UCSD-AML1 (cell line): ENCODE results near the gene NFKBIZ.
"Not testable (repeated sequence)": the region's sequence is repeated elsewhere in the genome, so short reads cannot be mapped to it uniquely, and the experiment has no call there.

Source experiments
- DNase-seq: peaks from one replicate; lab custom pipeline; 2025; ENCODE audit not compliant: unreplicated experiment; lab: John Stamatoyannopoulos, UW

Gene NFKBIZ

GRCh38 chr3:101850246-101851051 lies 1.1 kb downstream of the NFKBIZ start:
- DNase-seq, result peak; percentile 54

GRCh38 chr3:101851072-101851770 lies 1.9 kb downstream of the NFKBIZ start:
- no peak for DNase-seq

- no peak for DNase-seq
Measured at GRCh38 chr3:101851850-101852714, 2.8 kb downstream of the NFKBIZ start.

GRCh38 chr3:101852983-101853840 lies 3.9 kb downstream of the NFKBIZ start:
- DNase-seq, result no peak

- no peak for DNase-seq
Measured at GRCh38 chr3:101853982-101854381, 4.7 kb downstream of the NFKBIZ start.

- no peak for DNase-seq
Measured at GRCh38 chr3:101854608-101855304, 5.4 kb downstream of the NFKBIZ start.

GRCh38 chr3:101857301-101857741 lies 8.0 kb downstream of the NFKBIZ start:
- no peak for DNase-seq

- no peak for DNase-seq
Measured at GRCh38 chr3:101858464-101859030, 9.2 kb downstream of the NFKBIZ start.

GRCh38 chr3:101859882-101860448 lies 10.7 kb downstream of the NFKBIZ start:
- DNase-seq, result no peak

GRCh38 chr3:101861212-101861788 lies 12.0 kb downstream of the NFKBIZ start:
- no peak for DNase-seq

GRCh38 chr3:101861789-101862415 lies 12.6 kb downstream of the NFKBIZ start:
- DNase-seq, result no peak

GRCh38 chr3:101862416-101863165 lies 13.3 kb downstream of the NFKBIZ start:
- no peak for DNase-seq

GRCh38 chr3:101864926-101865325 lies 15.6 kb downstream of the NFKBIZ start:
- not testable (repeated sequence) for DNase-seq

- DNase-seq, result no peak
Measured at GRCh38 chr3:101865751-101866509, 16.6 kb downstream of the NFKBIZ start.

- DNase-seq, result no peak
Measured at GRCh38 chr3:101867511-101867910, 18.2 kb downstream of the NFKBIZ start.

- no peak for DNase-seq
Measured at GRCh38 chr3:101867996-101868395, 18.7 kb downstream of the NFKBIZ start.
